ENCODE results near the gene MAP3K2. TPM values are rescaled to one million over a fixed set of nuclear protein-coding genes. Genes with fewer than 3 reads are reported as not detected.

The MAP3K2 gene
- total and polyA plus RNA-seq, 2 of the 8 experiments (the other 6 are each of a cell fraction or from before 2014, with no cell fraction given): 2.0 to 23.2 TPM

GRCh38 chr2:127377262-127377661 is 10.5 kb downstream of the MAP3K2 start:
- Histone ChIP-seq H3K4me2 (ENCODE audit: insufficient read depth in 1 of 2, low read depth in 2 of 2, low read length in 2 of 2) (no peak overlapping the region), H4K20me1 (replicated peaks in 1 of 2; ENCODE audit: control insufficient read depth in 1 of 2, insufficient read depth in 2 of 2, low read length in 2 of 2) (no peaks in the 10 kb centered on the region), H4K91ac (replicated peaks; ENCODE audit: insufficient read length, low read length) (no peak overlapping the region), H3K4ac (replicated peaks; ENCODE audit: insufficient read length, low read depth, low read length) (no peak overlapping the region), H3K23me2 (ENCODE audit: low read depth, low read length) (no peaks in the 10 kb centered on the region), H3K27ac (ENCODE audit: low read depth, low read length) (no peak overlapping the region), H3K9me3 (ENCODE audit: insufficient read depth in 2 of 2, low read depth in 1 of 2, low read length in 1 of 2) (peaks cover 29 to 36% of the 10 kb centered on the region in 2 experiments), H3K27me3 (replicated peaks in 1 of 4; ENCODE audit: control insufficient read depth in 3 of 4, extremely low read depth in 1 of 4, insufficient read depth in 3 of 4, low read length in 3 of 4) (no peaks in the 10 kb centered on the region), H2BK120ac (replicated peaks; ENCODE audit: low read depth, low read length) (no peak overlapping the region), H2BK20ac (ENCODE audit: low read length) (no peak overlapping the region), H3K79me2 (ENCODE audit: control insufficient read depth in 1 of 2, insufficient read depth in 2 of 2, low read length in 2 of 2) (peaks cover 0 to 94% of the 10 kb centered on the region in 2 experiments), H3K9ac (replicated peaks in 1 of 4; ENCODE audit: extremely low read depth in 1 of 4, low read depth in 3 of 4, low read length in 3 of 4) (no peak overlapping the region), H3K36me3 (ENCODE audit: control insufficient read depth in 2 of 4, insufficient read depth in 4 of 4, low read length in 3 of 4) (peaks cover 0 to 15% (median 3%) of the 10 kb centered on the region in 4 experiments; a peak in 3 of 8 replicates), H2BK12ac (ENCODE audit: low read depth, low read length) (no peak overlapping the region), H3K14ac (ENCODE audit: insufficient read length) (no peak overlapping the region), H3K23ac (ENCODE audit: insufficient read length) (no peak overlapping the region), H4K5ac (ENCODE audit: insufficient read length, low read depth, low read length) (no peak overlapping the region), H4K8ac (ENCODE audit: extremely low read depth, insufficient read depth, low read length) (no peak overlapping the region), H2BK15ac (ENCODE audit: low read length) (no peak overlapping the region), H3K56ac (replicated peaks; ENCODE audit: insufficient read length, low read depth, low read length) (no peak overlapping the region), H3K4me1 (replicated peaks in 1 of 4; ENCODE audit: control insufficient read depth in 3 of 4, insufficient read depth in 4 of 4, low read length in 3 of 4) (no peaks in the 10 kb centered on the region), H3K79me1 (ENCODE audit: low read depth, low read length) (no peaks in the 10 kb centered on the region; the same call in 1 of the 2 replicates), H3K4me3 (ENCODE audit: extremely low read depth in 1 of 4, insufficient read depth in 2 of 4, low read depth in 3 of 4, low read length in 4 of 4) (no peak overlapping the region), H2AFZ (ENCODE audit: low read length) (no peak overlapping the region), H3K18ac (ENCODE audit: extremely low read depth, low read length) (no peak overlapping the region), H2BK5ac (ENCODE audit: low read depth, low read length) (no peak overlapping the region), H2AK5ac (ENCODE audit: low read depth, low read length) (no peak overlapping the region)
- 95% methylated on average over 1 of the region's 1 CpG; no CpG with 5 or more reads in 1 of the 2 experiments for WGBS, 2 experiments (ENCODE audit: extremely low coverage in 1 of 2, insufficient coverage in 1 of 2, insufficient read length in 1 of 2, insufficient replicate concordance in 2 of 2, low coverage in 1 of 2, low lambda C conversion rate in 2 of 2, missing lambda C conversion rate in 1 of 2)
- DNase-seq (ENCODE audit: low read depth in 1 of 2, low spot score in 2 of 2) (no peak), FAIRE-seq (no peak)
- POLR2A ChIA-PET (ENCODE audit: partially characterized antibody): no interaction called here
- CTCF ChIA-PET (ENCODE audit: partially characterized antibody): interaction anchor here (0.8 to 2.0 kb wide), 2 partner anchors 9 to 102 kb away, joined by 4 to 5 read pairs; no protein-coding TSS in a partner anchor
- TF ChIP-seq CBX8 (IDR thresholded peaks at IDR 0.05; ENCODE audit: borderline replicate concordance, low read depth, low read length) (no peak), BCL11A (IDR thresholded peaks at IDR 0.05; ENCODE audit: low read depth in 2 of 2, low read length in 2 of 2) (no peak), NRF1 (IDR thresholded peaks at IDR 0.05; ENCODE audit: low read depth, low read length) (no peak), EZH2 (IDR thresholded peaks at IDR 0.05; ENCODE audit: low read depth, low read length, severe bottlenecking) (no peak), JUN (IDR thresholded peaks at IDR 0.05; ENCODE audit: low read depth, low read length) (no peak)
- TF ChIP-seq, protein P1, sequence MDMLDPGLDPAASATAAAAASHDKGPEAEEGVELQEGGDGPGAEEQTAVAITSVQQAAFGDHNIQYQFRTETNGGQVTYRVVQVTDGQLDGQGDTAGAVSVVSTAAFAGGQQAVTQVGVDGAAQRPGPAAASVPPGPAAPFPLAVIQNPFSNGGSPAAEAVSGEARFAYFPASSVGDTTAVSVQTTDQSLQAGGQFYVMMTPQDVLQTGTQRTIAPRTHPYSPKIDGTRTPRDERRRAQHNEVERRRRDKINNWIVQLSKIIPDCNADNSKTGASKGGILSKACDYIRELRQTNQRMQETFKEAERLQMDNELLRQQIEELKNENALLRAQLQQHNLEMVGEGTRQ (IDR thresholded peaks at IDR 0.05; ENCODE audit: low read length): no peak
